ENCODE data around the gene ALPL. TPM values are rescaled to one million over a fixed set of nuclear protein-coding genes. Genes with fewer than 3 reads are reported as not detected.

ALPL gene
- total RNA-seq, 2 donors from 2014 or later: 6.3 to 15.6 TPM

- WGBS: 60% methylated on average over 11 of the region's 11 CpGs
- H3K4me1 ChIP-seq (replicated peaks): no peaks in the 10 kb centered on the region
- no peak overlapping the region for H3K4me3 ChIP-seq
- intact Hi-C loops (cut with DNase I): loop anchor here (5.0 kb wide), 1 partner anchor 145 kb away; no protein-coding TSS in a partner anchor
- no peak overlapping the region for H3K27ac ChIP-seq
- H3K9me3 ChIP-seq: no peaks in the 10 kb centered on the region
- no peaks in the 10 kb centered on the region for H3K36me3 ChIP-seq
- DNase-seq (ENCODE audit: low spot score): peak; percentile 66
- no peaks in the 10 kb centered on the region for H3K27me3 ChIP-seq (replicated peaks; ENCODE audit: insufficient read depth)
- no peak for TF ChIP-seq CTCF (IDR thresholded peaks at IDR 0.05)
- TF ChIP-seq POLR2AphosphoS5 (IDR thresholded peaks at IDR 0.05): peak; percentile 73
Measured at GRCh38 chr1:21511579-21512522, 2.6 kb downstream of the ALPL start.

GRCh38 chr1:21514245-21514644 is 5.0 kb downstream of the ALPL start:
- 94% methylated on average over 5 of the region's 5 CpGs for WGBS
- Histone ChIP-seq H3K9me3 (no peaks in the 10 kb centered on the region), H3K4me1 (replicated peaks) (no peaks in the 10 kb centered on the region), H3K27ac (no peak overlapping the region), H3K4me3 (no peak overlapping the region), H3K36me3 (no peaks in the 10 kb centered on the region), H3K27me3 (replicated peaks; ENCODE audit: insufficient read depth) (no peaks in the 10 kb centered on the region)
- DNase-seq (ENCODE audit: low spot score): no peak
- TF ChIP-seq POLR2A (IDR thresholded peaks at IDR 0.05): no peak
- no peak for TF ChIP-seq CTCF (IDR thresholded peaks at IDR 0.05)
- TF ChIP-seq POLR2AphosphoS5 (IDR thresholded peaks at IDR 0.05): no peak
- intact Hi-C loops (cut with DNase I): loop anchor here (5.0 kb wide), 1 partner anchor 143 kb away; no protein-coding TSS in a partner anchor

- intact Hi-C loops (cut with DNase I): no loop called here
- TF ChIP-seq POLR2AphosphoS5 (IDR thresholded peaks at IDR 0.05) (peak; percentile 87), POLR2A (IDR thresholded peaks at IDR 0.05) (no peak), CTCF (IDR thresholded peaks at IDR 0.05) (no peak)
- no peaks in the 10 kb centered on the region for H3K27me3 ChIP-seq (replicated peaks; ENCODE audit: insufficient read depth)
- 50% methylated on average over 3 of the region's 3 CpGs for WGBS
- H3K36me3 ChIP-seq: no peaks in the 10 kb centered on the region
- H3K4me3 ChIP-seq: no peak overlapping the region
- H3K4me1 ChIP-seq (replicated peaks): no peaks in the 10 kb centered on the region
- H3K27ac ChIP-seq: no peak overlapping the region
- H3K9me3 ChIP-seq: no peaks in the 10 kb centered on the region
- DNase-seq (ENCODE audit: low spot score): peak; percentile 55
Measured at GRCh38 chr1:21517161-21517589, 8.0 kb downstream of the ALPL start.

GRCh38 chr1:21517660-21518480 is 8.6 kb downstream of the ALPL start:
- no peaks in the 10 kb centered on the region for H3K4me1 ChIP-seq (replicated peaks)
- no peak for DNase-seq (ENCODE audit: low spot score)
- intact Hi-C loops (cut with DNase I): no loop called here
- H3K27ac ChIP-seq: no peak overlapping the region
- no peaks in the 10 kb centered on the region for H3K9me3 ChIP-seq
- no peak overlapping the region for H3K4me3 ChIP-seq
- TF ChIP-seq POLR2AphosphoS5 (IDR thresholded peaks at IDR 0.05) (no peak), POLR2A (IDR thresholded peaks at IDR 0.05) (no peak), CTCF (IDR thresholded peaks at IDR 0.05) (no peak)
- 78% methylated on average over 13 of the region's 13 CpGs for WGBS
- H3K27me3 ChIP-seq (replicated peaks; ENCODE audit: insufficient read depth): no peaks in the 10 kb centered on the region
- H3K36me3 ChIP-seq: no peaks in the 10 kb centered on the region

Data from prostate gland (tissue), 2 donors.